MCF 10A (cell line): ENCODE measurements around the gene PRKG1. TPM values are rescaled to one million over a fixed set of nuclear protein-coding genes. Genes with fewer than 3 reads are reported as not detected.

Source experiments
- BruUV-seq: library from RNA; stranded (reverse); fragments of 400-500 nt; replicated peaks from 2 replicates; lab custom pipeline; 2021; lab: Mats Ljungman, UMichigan
- CTCF ChIA-PET: fragments of 300-600 bp; sonication (Branson Sonifier 250); formaldehyde crosslinking; extraction: SDS; loops from one replicate; lab custom pipeline; 2021; ENCODE audit warnings: antibody characterized with exemption, inconsistent platforms; lab: Yijun Ruan, JAX
- POLR2A ChIA-PET: fragments of 300-600, 350-650 bp; sonication (Branson Sonifier 250); formaldehyde crosslinking; extraction: SDS; loops from one replicate; lab custom pipeline; 2020; ENCODE audit warnings: antibody characterized with exemption, inconsistent platforms; lab: Yijun Ruan, JAX
- DNase-seq: peaks from one replicate; pipeline ENCODE4 v3.0.0-alpha.2; 2018; ENCODE audit not compliant: unreplicated experiment
- H3K27ac Mint-ChIP-seq: one replicate; pipeline ENCODE4 v1.8.0; 2022; ENCODE audit warnings: mild to moderate bottlenecking, low read depth, mixed read lengths; ENCODE audit not compliant: unreplicated experiment
- H3K27me3 Mint-ChIP-seq: one replicate; pipeline ENCODE4 v1.8.0; 2022; ENCODE audit warnings: mixed read lengths; ENCODE audit not compliant: insufficient read depth, unreplicated experiment
- H3K36me3 Mint-ChIP-seq: one replicate; pipeline ENCODE4 v1.8.0; 2022; ENCODE audit warnings: mild to moderate bottlenecking, moderate library complexity, mixed read lengths; ENCODE audit not compliant: insufficient read depth, unreplicated experiment
- H3K4me1 Mint-ChIP-seq: one replicate; pipeline ENCODE4 v1.8.0; 2022; ENCODE audit warnings: mixed read lengths; ENCODE audit not compliant: insufficient read depth, unreplicated experiment
- H3K4me3 Mint-ChIP-seq: one replicate; pipeline ENCODE4 v1.8.0; 2022; ENCODE audit warnings: mild to moderate bottlenecking, moderate library complexity, mixed read lengths; ENCODE audit not compliant: unreplicated experiment
- H3K9me3 Mint-ChIP-seq: one replicate; pipeline ENCODE4 v1.8.0; 2022; ENCODE audit warnings: mixed read lengths; ENCODE audit not compliant: unreplicated experiment
- CTCF ChIP-seq: fragments of 200-600 bp; IDR thresholded peaks from one replicate; pipeline ENCODE4 v1.8.0; 2022; ENCODE audit warnings: antibody characterized with exemption, mild to moderate bottlenecking; ENCODE audit not compliant: unreplicated experiment
- intact Hi-C: fragments of 100-400 bp; cut with micrococcal nuclease; formaldehyde crosslinking; loops from 2 replicates; pipeline ENCODE4 v1.14.1; 2022
- total RNA-seq: library from RNA; stranded (reverse); gene quantifications from 2 replicates; pipeline ENCODE4 v1.2.3, GENCODE V29; 2022

Gene PRKG1
- total RNA-seq, 1 experiment from 2014 or later: 0.09 TPM

GRCh38 chr10:51244748-51245490 is 170.6 kb downstream of the PRKG1 start:
- peaks cover 62% of the 10 kb centered on the region for H3K27me3 Mint-ChIP-seq
- no peak for DNase-seq
- no peaks in the 10 kb centered on the region for H3K4me1 Mint-ChIP-seq
- intact Hi-C loops: no loop called here
- no TSS peak for BruUV-seq
- ChIA-PET POLR2A (interaction anchor here (0.7 kb wide), 1 partner anchor 958 kb away, joined by 3 read pairs; no protein-coding TSS in a partner anchor), CTCF (no interaction called here)
- H3K9me3 Mint-ChIP-seq: no peaks in the 10 kb centered on the region
- no peak for TF ChIP-seq CTCF
- no peak overlapping the region for H3K4me3 Mint-ChIP-seq
- H3K27ac Mint-ChIP-seq: no peak overlapping the region
- H3K36me3 Mint-ChIP-seq: no peaks in the 10 kb centered on the region

- CTCF ChIA-PET: interaction anchor here (0.6 kb wide), 1 partner anchor 109 kb away, joined by 3 read pairs; no protein-coding TSS in a partner anchor
- no peaks in the 10 kb centered on the region for H3K4me1 Mint-ChIP-seq
- H3K36me3 Mint-ChIP-seq: no peaks in the 10 kb centered on the region
- H3K9me3 Mint-ChIP-seq: no peaks in the 10 kb centered on the region
- no peak for DNase-seq
- no TSS peak for BruUV-seq
- TF ChIP-seq CTCF: no peak
- H3K4me3 Mint-ChIP-seq: no peak overlapping the region
- H3K27ac Mint-ChIP-seq: no peak overlapping the region
- POLR2A ChIA-PET: interaction anchor here (0.6 to 0.7 kb wide), 2 partner anchors 121 to 432 kb away, joined by 3 read pairs; no protein-coding TSS in a partner anchor
- H3K27me3 Mint-ChIP-seq: peaks cover 73% of the 10 kb centered on the region
- intact Hi-C loops: no loop called here
These were observed 171.9 kb downstream of the PRKG1 start for GRCh38 chr10:51246156-51246555.

- Mint-ChIP-seq H3K4me3 (no peak overlapping the region), H3K36me3 (no peaks in the 10 kb centered on the region), H3K27me3 (peaks cover 72% of the 10 kb centered on the region), H3K9me3 (no peaks in the 10 kb centered on the region), H3K27ac (no peak overlapping the region), H3K4me1 (no peaks in the 10 kb centered on the region)
- no peak for TF ChIP-seq CTCF
- DNase-seq: no peak
- ChIA-PET CTCF (no interaction called here), POLR2A (no interaction called here)
- no TSS peak for BruUV-seq
- intact Hi-C loops: no loop called here
These were observed 176.1 kb downstream of the PRKG1 start for GRCh38 chr10:51250278-51250920.

GRCh38 chr10:51251110-51251509 is 176.8 kb downstream of the PRKG1 start:
- no peak for TF ChIP-seq CTCF
- no TSS peak for BruUV-seq
- H3K4me1 Mint-ChIP-seq: no peaks in the 10 kb centered on the region
- intact Hi-C loops: no loop called here
- ChIA-PET POLR2A (no interaction called here), CTCF (interaction anchor here (0.5 kb wide), 1 partner anchor 754 kb away, joined by 4 read pairs; no protein-coding TSS in a partner anchor)
- H3K27ac Mint-ChIP-seq: no peak overlapping the region
- no peak overlapping the region for H3K4me3 Mint-ChIP-seq
- peaks cover 72% of the 10 kb centered on the region for H3K27me3 Mint-ChIP-seq
- no peaks in the 10 kb centered on the region for H3K36me3 Mint-ChIP-seq
- DNase-seq: no peak
- no peaks in the 10 kb centered on the region for H3K9me3 Mint-ChIP-seq
